ENCODE measurements around the gene C10orf53. TPM values are rescaled to one million over a fixed set of nuclear protein-coding genes. Genes with fewer than 3 reads are reported as not detected.

The C10orf53 gene
- polyA plus RNA-seq, 1 of the 3 experiments (the other 2 are of a cell fraction) = not detected

DNA sequence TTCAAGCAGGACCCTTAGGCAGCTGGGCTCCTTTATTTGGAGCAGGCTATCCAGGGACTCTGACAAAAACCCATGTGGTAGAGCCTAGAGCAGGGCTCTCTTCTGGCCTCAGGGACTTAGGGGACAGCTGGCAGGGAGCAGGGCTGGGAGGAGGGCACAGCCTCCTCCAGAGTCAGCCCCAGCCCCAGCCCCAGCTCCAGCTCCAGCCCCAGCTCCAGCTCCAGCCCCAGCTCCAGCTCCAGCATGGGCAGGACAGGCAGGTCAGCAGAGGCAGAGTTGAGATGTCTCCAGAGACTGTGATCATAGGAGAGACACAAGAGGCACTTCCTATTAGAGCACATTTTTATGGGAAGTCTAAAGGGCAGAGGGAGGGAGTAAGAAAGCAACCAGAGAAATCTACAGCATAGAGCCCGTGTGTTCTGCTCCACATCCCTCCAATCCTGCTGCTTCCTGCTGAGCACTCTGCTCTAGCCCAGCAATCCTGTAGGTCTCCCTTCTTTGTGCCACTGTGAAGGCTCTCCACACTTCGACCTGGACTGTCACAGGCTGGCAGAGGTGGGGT is 13.3 kb upstream of the C10orf53 start:
- Histone ChIP-seq H3K4me1 (ENCODE audit: control insufficient read depth in 1 of 2, insufficient read depth in 2 of 2, low read depth in 1 of 2, low read length in 1 of 2) (peaks cover 0 to 53% of the 10 kb centered on the region in 2 experiments; a peak in 2 of 4 replicates), H3K4me2 (no peak overlapping the region), H3F3A (replicated peaks; ENCODE audit: insufficient read depth) (no peaks in the 10 kb centered on the region), H3K9me2 (no peaks in the 10 kb centered on the region), H3K27ac (ENCODE audit: low read depth in 2 of 2, low read length in 1 of 2) (no peak overlapping the region), H3K79me2 (ENCODE audit: insufficient read depth) (no peaks in the 10 kb centered on the region), H3K9me3 (no peaks in the 10 kb centered on the region), H3K4me3 (ENCODE audit: low read depth in 2 of 2, low read length in 1 of 2) (no peak overlapping the region), H3K27me3 (ENCODE audit: insufficient read depth) (no peaks in the 10 kb centered on the region; the same call in 1 of the 2 replicates), H4K20me1 (ENCODE audit: insufficient read depth) (no peaks in the 10 kb centered on the region), H3K36me3 (replicated peaks in 1 of 2; ENCODE audit: control insufficient read depth in 1 of 2, insufficient read depth in 2 of 2, low read length in 1 of 2) (no peaks in the 10 kb centered on the region), H2AFZ (ENCODE audit: low read depth) (no peak overlapping the region), H3K9ac (no peak overlapping the region)
- POLR2A ChIA-PET = no interaction called here
- 11% methylated on average over 2 of the region's 2 CpGs for WGBS (ENCODE audit: low lambda C conversion rate)
- TF ChIP-seq SMC3 (IDR thresholded peaks at IDR 0.05; ENCODE audit: low read depth, low read length) (no peak), TAF1 (IDR thresholded peaks at IDR 0.05; ENCODE audit: borderline replicate concordance, low read depth, low read length) (no peak), FOXJ3 (CRISPR knock-in tag; IDR thresholded peaks at IDR 0.05) (no peak), RCOR1 (IDR thresholded peaks at IDR 0.05; ENCODE audit: low read length) (no peak), JUND (IDR thresholded peaks at IDR 0.05) (no peak), YY1 (IDR thresholded peaks at IDR 0.05; ENCODE audit: low read depth) (no peak), CHD2 (IDR thresholded peaks at IDR 0.05; ENCODE audit: low read length, partially characterized antibody) (no peak), NRF1 (IDR thresholded peaks at IDR 0.05; ENCODE audit: low read depth, low read length) (no peak), ZBTB33 (IDR thresholded peaks at IDR 0.05; ENCODE audit: borderline replicate concordance, low read depth) (no peak), TCF12 (IDR thresholded peaks at IDR 0.05) (no peak), RAD21 (IDR thresholded peaks at IDR 0.05; ENCODE audit: low read length) (no peak), RXRA (IDR thresholded peaks at IDR 0.05; ENCODE audit: borderline replicate concordance, low read depth) (no peak), GABPA (IDR thresholded peaks at IDR 0.05; ENCODE audit: low read depth) (no peak), GATA2 (CRISPR knock-in tag; IDR thresholded peaks at IDR 0.05) (no peak), ELF1 (IDR thresholded peaks at IDR 0.05) (no peak), MXI1 (IDR thresholded peaks at IDR 0.05; ENCODE audit: low read depth, low read length) (no peak), TEAD4 (IDR thresholded peaks at IDR 0.05; ENCODE audit: borderline replicate concordance, insufficient read depth) (no peak), MEF2A (IDR thresholded peaks at IDR 0.05; ENCODE audit: borderline replicate concordance, low read depth) (no peak)
- TF ChIP-seq, protein P1, sequence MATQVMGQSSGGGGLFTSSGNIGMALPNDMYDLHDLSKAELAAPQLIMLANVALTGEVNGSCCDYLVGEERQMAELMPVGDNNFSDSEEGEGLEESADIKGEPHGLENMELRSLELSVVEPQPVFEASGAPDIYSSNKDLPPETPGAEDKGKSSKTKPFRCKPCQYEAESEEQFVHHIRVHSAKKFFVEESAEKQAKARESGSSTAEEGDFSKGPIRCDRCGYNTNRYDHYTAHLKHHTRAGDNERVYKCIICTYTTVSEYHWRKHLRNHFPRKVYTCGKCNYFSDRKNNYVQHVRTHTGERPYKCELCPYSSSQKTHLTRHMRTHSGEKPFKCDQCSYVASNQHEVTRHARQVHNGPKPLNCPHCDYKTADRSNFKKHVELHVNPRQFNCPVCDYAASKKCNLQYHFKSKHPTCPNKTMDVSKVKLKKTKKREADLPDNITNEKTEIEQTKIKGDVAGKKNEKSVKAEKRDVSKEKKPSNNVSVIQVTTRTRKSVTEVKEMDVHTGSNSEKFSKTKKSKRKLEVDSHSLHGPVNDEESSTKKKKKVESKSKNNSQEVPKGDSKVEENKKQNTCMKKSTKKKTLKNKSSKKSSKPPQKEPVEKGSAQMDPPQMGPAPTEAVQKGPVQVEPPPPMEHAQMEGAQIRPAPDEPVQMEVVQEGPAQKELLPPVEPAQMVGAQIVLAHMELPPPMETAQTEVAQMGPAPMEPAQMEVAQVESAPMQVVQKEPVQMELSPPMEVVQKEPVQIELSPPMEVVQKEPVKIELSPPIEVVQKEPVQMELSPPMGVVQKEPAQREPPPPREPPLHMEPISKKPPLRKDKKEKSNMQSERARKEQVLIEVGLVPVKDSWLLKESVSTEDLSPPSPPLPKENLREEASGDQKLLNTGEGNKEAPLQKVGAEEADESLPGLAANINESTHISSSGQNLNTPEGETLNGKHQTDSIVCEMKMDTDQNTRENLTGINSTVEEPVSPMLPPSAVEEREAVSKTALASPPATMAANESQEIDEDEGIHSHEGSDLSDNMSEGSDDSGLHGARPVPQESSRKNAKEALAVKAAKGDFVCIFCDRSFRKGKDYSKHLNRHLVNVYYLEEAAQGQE (IDR thresholded peaks at IDR 0.05; ENCODE audit: low read depth, low read length) = no peak
- TF ChIP-seq, protein P2, sequence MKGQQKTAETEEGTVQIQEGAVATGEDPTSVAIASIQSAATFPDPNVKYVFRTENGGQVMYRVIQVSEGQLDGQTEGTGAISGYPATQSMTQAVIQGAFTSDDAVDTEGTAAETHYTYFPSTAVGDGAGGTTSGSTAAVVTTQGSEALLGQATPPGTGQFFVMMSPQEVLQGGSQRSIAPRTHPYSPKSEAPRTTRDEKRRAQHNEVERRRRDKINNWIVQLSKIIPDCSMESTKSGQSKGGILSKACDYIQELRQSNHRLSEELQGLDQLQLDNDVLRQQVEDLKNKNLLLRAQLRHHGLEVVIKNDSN (IDR thresholded peaks at IDR 0.05; ENCODE audit: borderline replicate concordance, low read depth) = no peak
- DNase-seq = no peak
- CTCF ChIA-PET = interaction anchor here (1.1 kb wide), 2 partner anchors 23 to 71 kb away, joined by 3 to 4 read pairs; no protein-coding TSS in a partner anchor
